ENCODE measurements around the gene NFATC4. TPM values are rescaled to one million over a fixed set of nuclear protein-coding genes. Genes with fewer than 3 reads are reported as not detected.
A peak's percentile ranks its signal among the peaks of the same experiment; 100 is the strongest.
"Not testable (repeated sequence)": the region's sequence is repeated elsewhere in the genome, so short reads cannot be mapped to it uniquely, and the experiment has no call there.

Gene NFATC4
- total RNA-seq, 1 experiment from 2014 or later, result 14.5 TPM

DNA sequence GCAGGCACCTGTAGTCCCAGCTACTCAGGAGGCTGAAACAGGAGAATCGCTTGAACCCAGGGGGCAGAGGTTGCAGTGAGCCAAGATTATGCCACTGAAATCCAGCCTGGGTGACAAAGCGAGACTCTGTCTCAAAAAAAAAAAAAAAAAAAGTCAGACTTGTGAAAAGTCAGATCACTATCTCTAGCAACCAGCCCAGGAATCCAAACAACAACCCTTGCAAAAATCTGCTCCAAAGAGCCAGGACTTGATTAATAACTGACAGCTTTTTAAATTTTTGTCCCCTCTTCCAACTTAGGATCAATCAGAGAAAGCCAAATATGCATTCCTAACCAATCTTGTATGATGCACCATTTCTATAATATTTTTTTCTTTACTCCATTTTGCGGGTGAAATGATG is 7.7 kb upstream of the NFATC4 start:
- DNase-seq, result no peak
- Histone ChIP-seq H3K27me3 (no peaks in the 10 kb centered on the region), H3K4me3 (no peak overlapping the region), H3K9me3 (no peaks in the 10 kb centered on the region), H3K36me3 (no peaks in the 10 kb centered on the region)

DNA sequence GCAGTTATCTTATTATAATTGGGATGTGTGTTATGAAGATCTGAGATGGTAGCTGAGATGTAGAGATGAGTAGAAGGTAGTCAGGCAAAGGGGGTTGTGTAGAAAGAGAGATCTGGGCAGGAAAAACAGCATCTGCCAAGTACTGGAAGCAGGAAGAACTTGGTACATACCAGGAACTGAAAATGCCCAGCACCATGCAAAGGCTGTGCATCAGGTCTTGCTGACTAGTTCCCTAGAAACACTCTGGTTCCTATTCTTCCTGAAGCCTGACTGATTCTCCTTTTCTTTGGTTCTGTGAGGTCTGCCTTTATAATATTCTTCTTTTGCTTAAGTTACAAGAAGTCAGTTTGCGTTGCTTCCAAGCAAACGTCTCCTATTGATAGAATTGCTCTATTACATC is 6.7 kb upstream of the NFATC4 start:
- Histone ChIP-seq H3K9me3 (no peaks in the 10 kb centered on the region), H3K27me3 (no peaks in the 10 kb centered on the region), H3K36me3 (no peaks in the 10 kb centered on the region), H3K4me3 (no peak overlapping the region)
- DNase-seq, result no peak

DNA sequence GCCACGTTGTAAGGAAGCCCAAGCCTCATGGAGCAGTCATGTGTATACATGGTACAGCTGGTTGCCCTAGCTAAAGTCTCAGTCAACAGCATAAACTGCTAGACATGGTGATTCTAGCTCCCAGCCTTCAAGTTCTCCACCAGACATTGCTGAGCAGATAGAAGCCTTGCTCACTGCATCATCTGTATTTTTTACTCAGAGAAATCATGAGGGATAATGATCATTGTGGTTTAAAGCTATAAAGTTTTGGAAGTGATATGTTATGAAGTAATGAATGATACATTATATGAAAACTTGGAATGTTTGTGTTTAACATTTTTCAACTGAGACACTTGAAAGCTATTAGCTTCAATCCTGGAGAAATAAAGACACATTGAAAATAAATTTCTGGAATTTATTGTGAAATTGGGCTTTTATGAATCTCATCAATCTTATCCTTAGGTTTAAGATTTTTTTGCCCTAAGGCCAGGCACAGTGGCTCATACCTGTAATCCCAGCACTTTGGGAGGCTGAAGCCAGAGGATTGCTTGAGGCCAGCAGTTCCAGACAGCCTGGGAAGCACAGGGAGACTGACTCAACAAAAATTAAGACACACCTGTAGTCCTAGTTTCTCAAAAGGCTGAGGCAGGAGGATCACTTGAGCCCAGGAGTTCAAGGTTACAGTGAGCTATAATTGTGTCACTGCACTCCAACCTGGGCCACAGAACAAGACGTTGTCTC is 5.6 kb upstream of the NFATC4 start:
- no peaks in the 10 kb centered on the region for H3K36me3 ChIP-seq
- H3K4me3 ChIP-seq, result no peak overlapping the region
- no peaks in the 10 kb centered on the region for H3K9me3 ChIP-seq
- H3K27me3 ChIP-seq, result no peaks in the 10 kb centered on the region
- no peak for DNase-seq

DNA sequence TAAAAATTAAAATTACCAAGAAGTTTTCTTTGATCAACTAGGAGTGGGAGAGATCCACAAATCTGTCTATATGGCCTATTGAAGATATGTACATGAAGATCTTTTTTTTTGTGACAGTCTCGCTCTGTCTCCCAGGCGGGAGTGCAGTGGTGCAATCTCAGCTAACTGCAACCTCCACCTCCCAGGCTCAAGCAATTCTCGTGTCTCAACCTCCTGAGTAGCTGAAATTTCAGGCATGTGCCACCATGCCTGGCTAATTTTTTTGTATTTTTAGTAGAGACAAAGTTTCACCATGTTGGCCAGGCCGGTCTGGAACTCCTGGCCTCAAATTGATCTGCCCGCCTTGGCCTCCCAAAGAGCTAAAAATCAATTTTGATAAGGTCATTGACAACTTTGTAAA is 4.6 kb upstream of the NFATC4 start:
- no peak overlapping the region for H3K4me3 ChIP-seq
- no peak for DNase-seq
- no peaks in the 10 kb centered on the region for H3K9me3 ChIP-seq
- no peaks in the 10 kb centered on the region for H3K27me3 ChIP-seq
- no peaks in the 10 kb centered on the region for H3K36me3 ChIP-seq

DNA sequence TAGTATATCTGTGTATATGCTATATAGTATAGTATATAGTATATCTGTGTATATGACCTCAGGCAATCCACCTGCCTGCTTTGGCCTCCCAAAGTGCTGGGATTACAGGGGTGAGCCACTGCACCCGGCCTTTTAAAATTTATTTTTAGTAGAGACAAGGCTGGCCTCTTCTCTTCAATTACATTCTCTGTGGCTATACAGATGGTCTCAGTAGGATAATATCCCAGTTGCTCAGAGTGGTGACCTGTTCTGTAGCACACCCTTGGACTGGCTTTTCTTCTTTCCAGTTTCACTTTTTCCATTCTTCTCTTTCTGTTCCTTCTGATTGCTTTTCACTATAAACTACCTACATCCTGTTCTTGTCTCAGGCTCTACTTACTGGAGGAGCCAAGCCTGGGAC is 3.1 kb upstream of the NFATC4 start:
- no peak for DNase-seq
- H3K9me3 ChIP-seq, result no peaks in the 10 kb centered on the region
- H3K36me3 ChIP-seq, result no peaks in the 10 kb centered on the region
- no peaks in the 10 kb centered on the region for H3K27me3 ChIP-seq
- H3K4me3 ChIP-seq, result no peak overlapping the region

DNA sequence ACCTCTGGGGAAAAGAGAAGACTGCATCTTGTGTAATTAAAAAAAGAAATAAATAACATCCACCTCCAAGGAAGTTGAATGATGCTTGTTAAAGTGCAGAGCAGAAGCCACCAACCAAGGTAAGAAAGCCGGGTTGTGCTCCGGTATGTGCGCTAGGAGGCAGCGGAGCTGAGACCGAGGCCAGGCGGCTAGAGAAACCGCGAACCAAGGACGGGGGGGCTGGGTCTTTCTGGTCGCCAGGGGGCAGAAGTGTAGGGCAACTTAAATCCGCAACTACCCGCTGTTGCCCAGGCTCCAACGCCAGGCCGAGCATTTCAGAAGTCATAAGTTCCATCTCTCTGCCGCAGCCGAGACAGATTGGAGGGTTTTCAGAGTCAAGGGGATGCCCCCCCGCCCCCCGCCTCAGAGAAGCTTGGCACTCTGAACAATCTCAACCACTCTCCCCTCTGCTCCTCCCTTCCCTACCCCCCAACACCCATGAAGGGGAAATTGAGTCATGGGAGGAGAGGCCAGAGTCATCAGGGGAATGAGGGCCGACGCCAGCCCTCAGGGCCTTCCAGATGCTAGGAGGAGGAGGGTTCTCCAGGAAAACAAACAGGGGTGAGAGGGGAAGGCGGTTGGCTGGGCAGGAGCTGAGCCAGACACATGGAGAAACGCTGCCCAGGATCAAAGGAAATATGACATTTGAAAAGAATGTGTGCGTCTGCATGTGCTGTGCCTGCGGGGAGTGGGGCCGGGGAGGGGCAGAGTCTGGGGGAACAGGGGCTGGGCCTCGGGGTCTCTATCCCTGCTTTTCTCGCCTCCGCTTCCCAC is 2.2 kb upstream of the NFATC4 start:
- no peaks in the 10 kb centered on the region for H3K27me3 ChIP-seq
- DNase-seq, result peak; percentile 80
- no peaks in the 10 kb centered on the region for H3K9me3 ChIP-seq
- peak overlapping the region; percentile 61 for H3K4me3 ChIP-seq
- H3K36me3 ChIP-seq, result no peaks in the 10 kb centered on the region

DNA sequence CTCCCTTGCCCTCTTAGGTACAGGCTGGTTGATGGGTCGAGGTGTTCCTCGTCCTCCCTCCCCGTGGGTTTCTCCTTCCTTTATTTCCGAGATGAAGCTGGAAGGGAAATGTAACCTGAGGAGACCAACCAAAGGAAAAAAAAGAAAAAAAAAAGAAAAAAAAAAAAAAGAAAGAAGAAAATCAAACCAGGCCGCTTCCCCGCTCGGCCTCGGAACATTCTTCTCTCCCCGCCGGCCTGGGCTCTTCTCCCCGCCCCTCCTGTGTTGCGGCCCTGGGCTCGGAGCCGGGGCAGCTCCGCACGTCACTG is 1.6 kb upstream of the NFATC4 start:
- Histone ChIP-seq H3K4me3 (peak overlapping the region; percentile 61), H3K9me3 (no peaks in the 10 kb centered on the region), H3K27me3 (no peaks in the 10 kb centered on the region), H3K36me3 (no peaks in the 10 kb centered on the region)
- DNase-seq, result no peak

DNA sequence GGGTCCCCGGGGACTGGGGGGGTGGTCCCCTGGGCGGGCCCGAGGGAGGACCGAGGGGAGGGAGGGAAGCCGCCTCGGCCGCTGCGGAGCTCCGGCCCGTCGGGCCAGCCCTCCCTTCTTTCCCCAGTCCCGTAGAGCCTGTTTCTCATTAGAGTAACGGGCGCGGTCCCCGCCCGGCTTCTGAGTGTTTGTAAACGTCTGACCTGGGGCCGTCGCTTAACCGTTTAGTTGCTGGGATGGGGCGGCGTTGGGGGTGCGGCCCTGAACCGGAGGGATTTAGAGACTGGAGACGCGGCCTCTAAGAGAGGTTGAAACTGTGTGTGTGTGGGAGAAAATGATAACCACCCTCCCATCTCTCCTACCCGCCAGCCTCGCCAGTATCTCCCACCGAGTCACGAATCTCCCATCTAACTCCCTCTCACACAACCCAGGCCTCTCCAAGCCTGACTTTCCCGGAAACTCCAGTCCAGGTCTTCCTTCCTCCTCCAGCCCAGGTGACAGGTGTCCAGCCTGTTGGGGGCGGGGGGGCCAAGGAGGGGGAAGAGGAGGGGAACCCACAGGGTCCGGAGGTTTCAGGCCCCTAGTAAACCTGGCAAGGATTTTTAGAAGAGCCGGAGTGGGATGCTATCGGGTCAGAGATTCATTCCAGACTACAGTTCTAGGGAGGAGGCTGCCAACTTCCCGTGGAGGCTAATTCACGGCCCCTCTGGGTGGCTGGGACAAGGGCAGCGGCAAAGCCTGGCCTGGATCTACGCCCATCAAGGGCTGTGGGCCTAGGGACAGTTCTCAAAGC is 1.1 kb upstream of the NFATC4 start:
- no peaks in the 10 kb centered on the region for H3K27me3 ChIP-seq
- DNase-seq, result peak; percentile 87
- no peaks in the 10 kb centered on the region for H3K36me3 ChIP-seq
- peak overlapping the region; percentile 61 for H3K4me3 ChIP-seq
- no peaks in the 10 kb centered on the region for H3K9me3 ChIP-seq

DNA sequence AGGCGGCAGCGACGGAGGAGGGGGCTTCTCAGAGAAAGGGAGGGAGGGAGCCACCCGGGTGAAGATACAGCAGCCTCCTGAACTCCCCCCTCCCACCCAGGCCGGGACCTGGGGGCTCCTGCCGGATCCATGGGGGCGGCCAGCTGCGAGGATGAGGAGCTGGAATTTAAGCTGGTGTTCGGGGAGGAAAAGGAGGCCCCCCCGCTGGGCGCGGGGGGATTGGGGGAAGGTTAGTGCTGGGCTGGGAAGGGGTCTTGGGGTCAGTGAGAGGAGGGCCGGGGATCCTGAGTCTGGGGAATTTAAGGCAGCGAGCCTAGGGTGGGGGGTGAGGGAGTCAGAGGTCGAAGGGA is 203 bp downstream of the NFATC4 start:
- peak overlapping the region; percentile 61 for H3K4me3 ChIP-seq
- H3K9me3 ChIP-seq, result no peaks in the 10 kb centered on the region
- no peaks in the 10 kb centered on the region; the same call in 1 of the 2 replicates for H3K36me3 ChIP-seq
- H3K27me3 ChIP-seq, result no peaks in the 10 kb centered on the region
- no peak for DNase-seq

DNA sequence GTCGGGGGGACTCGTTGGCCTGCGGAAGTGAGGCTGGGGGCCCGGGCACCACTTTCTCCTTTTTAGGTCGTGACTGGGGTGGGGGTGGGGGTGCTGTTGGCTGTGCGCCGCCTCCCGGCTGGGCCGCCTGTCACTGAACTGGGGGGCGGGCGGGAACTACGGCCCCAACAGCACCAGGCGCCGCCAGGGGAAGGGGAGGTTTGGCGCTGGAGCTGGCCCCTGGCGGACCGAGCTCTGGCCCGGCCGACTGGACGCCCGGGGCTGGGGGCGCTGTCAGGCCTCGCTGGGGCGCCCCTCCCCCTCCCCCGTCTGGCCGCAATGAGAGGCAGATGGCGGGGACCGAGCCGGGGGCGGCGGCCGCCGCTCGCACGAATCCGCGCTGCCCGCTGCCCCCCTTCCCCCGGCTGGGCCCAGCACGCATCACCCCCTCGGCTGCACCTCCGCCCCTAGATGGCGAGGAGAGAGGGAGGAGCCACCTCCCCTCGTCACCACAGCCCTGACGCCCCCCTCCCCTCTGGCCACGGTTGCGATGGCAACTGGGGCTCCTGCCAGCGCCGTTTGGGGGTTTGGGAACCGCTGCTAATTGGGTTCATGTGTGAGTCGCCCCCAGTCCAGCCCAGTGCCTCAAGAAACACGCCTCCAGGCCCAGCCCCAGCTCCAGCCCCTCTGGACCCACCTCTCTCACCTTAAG is 723 bp downstream of the NFATC4 start:
- H3K27me3 ChIP-seq, result no peaks in the 10 kb centered on the region
- H3K36me3 ChIP-seq, result no peaks in the 10 kb centered on the region; the same call in 1 of the 2 replicates
- H3K4me3 ChIP-seq, result peak overlapping the region; percentile 61
- no peaks in the 10 kb centered on the region for H3K9me3 ChIP-seq
- peak; percentile 65 for DNase-seq

DNA sequence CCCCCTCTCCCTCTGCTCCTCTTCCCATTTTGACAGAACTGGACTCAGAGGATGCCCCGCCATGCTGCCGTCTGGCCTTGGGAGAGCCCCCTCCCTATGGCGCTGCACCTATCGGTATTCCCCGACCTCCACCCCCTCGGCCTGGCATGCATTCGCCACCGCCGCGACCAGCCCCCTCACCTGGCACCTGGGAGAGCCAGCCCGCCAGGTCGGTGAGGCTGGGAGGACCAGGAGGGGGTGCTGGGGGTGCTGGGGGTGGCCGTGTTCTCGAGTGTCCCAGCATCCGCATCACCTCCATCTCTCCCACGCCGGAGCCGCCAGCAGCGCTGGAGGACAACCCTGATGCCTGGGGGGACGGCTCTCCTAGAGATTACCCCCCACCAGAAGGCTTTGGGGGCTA is 1.5 kb downstream of the NFATC4 start:
- no peak overlapping the region for H3K4me3 ChIP-seq
- no peak for DNase-seq
- no peaks in the 10 kb centered on the region; the same call in 1 of the 2 replicates for H3K36me3 ChIP-seq
- H3K27me3 ChIP-seq, result no peaks in the 10 kb centered on the region
- H3K9me3 ChIP-seq, result no peaks in the 10 kb centered on the region

DNA sequence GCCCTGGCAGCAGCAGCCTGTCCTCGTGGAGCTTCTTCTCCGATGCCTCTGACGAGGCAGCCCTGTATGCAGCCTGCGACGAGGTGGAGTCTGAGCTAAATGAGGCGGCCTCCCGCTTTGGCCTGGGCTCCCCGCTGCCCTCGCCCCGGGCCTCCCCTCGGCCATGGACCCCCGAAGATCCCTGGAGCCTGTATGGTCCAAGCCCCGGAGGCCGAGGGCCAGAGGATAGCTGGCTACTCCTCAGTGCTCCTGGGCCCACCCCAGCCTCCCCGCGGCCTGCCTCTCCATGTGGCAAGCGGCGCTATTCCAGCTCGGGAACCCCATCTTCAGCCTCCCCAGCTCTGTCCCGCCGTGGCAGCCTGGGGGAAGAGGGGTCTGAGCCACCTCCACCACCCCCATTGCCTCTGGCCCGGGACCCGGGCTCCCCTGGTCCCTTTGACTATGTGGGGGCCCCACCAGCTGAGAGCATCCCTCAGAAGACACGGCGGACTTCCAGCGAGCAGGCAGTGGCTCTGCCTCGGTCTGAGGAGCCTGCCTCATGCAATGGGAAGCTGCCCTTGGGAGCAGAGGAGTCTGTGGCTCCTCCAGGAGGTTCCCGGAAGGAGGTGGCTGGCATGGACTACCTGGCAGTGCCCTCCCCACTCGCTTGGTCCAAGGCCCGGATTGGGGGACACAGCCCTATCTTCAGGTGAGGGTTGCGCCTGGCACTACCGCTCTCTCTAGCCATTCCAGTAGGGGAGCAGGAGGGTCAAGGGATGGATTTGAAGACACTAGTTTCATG is 2.1 kb downstream of the NFATC4 start:
- no peak overlapping the region for H3K4me3 ChIP-seq
- no peaks in the 10 kb centered on the region for H3K9me3 ChIP-seq
- H3K27me3 ChIP-seq, result no peaks in the 10 kb centered on the region
- no peak for DNase-seq
- H3K36me3 ChIP-seq, result no peaks in the 10 kb centered on the region; the same call in 1 of the 2 replicates

DNA sequence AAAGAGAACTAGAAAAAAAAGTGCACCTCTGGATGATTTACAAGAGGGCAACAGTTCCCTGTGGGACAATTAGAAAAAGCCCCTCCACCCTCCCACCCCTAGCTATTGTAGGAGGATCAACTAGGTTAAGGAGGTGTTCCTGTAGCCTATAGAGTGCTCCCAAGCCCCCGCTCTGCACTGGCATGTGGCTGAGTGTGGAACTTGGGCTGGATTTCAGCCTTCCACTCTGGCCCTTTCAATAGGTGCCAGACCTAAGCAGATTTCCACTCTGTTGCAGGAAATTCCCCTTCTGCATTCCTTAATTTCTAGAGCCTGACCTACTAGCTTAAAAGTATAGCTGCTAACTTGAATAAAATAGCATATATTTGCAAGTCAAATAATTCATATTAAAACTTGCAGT is 2.8 kb downstream of the NFATC4 start:
- Histone ChIP-seq H3K9me3 (no peaks in the 10 kb centered on the region), H3K4me3 (no peak overlapping the region), H3K36me3 (no peaks in the 10 kb centered on the region; the same call in 1 of the 2 replicates), H3K27me3 (no peaks in the 10 kb centered on the region)
- DNase-seq, result no peak

DNA sequence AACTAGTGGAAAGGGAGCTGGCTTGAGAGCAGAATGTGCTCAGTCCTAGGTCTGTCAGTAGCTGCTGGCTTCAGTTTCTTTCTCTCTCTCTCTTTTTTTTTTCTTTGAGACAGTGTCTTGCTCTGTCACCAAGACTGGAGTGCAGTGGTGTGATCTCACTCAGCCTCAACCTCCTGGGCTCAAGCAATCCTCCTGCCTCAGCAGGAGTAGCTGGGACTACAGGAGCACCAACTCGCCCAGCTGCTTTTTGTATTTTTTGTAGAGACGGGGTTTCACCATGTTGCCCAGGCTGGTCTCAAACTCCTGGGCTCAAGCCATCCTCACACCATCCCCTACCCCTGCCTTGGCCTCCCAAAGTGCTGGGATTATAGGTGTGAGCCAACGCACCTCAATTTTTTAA is 3.6 kb downstream of the NFATC4 start:
- not testable (repeated sequence) for DNase-seq, H3K4me3 ChIP-seq, H3K9me3 ChIP-seq, H3K36me3 ChIP-seq, H3K27me3 ChIP-seq

DNA sequence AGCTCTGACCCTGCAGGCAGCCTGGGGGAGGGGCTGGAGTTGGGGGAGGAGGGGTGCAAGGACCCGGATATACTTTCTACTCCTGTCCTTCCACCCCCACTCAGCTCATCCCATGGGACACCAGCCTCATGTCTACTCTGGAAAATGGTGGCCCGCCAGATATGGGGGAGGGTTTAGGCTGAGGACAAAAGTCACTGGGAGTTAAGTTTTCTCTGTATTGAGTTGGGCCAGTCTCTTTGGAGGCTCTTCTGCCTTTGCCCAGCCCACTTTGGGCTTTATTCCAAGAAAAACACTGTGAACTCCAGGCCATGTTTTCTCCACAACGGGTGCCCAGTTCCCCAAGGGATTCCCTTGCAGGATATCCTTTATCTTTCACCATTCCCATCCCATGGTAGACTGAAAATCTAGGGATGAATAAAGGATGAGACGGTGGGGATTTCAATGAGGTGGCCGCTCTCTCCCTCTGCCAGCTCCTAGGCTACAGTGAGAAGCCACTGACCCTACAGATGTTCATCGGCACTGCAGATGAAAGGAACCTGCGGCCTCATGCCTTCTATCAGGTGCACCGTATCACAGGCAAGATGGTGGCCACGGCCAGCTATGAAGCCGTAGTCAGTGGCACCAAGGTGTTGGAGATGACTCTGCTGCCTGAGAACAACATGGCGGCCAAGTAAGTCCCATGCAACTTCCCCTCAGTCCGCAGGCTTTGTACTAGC is 4.9 kb downstream of the NFATC4 start:
- DNase-seq, result peak; percentile 5
- no peaks in the 10 kb centered on the region for H3K27me3 ChIP-seq
- H3K4me3 ChIP-seq, result no peak overlapping the region
- H3K9me3 ChIP-seq, result no peaks in the 10 kb centered on the region
- no peaks in the 10 kb centered on the region; the same call in 1 of the 2 replicates for H3K36me3 ChIP-seq
